Psoas muscle (tissue), 8 donors: ENCODE results near the gene DDR1. TPM values are rescaled to one million over a fixed set of nuclear protein-coding genes. Genes with fewer than 3 reads are reported as not detected.
A peak's percentile ranks its signal among the peaks of the same experiment; 100 is the strongest.

Experiments used
- ATAC-seq, 4 donors: fragments of 200-7000 bp; cut with Tn5 transposase; one replicate each; pipeline ENCODE4 v1.9.1; 2020; ENCODE audit warnings: moderate library complexity in 3 of 4, mild to moderate bottlenecking in 2 of 4
- DNase-seq, 2 donors: peaks; one replicate each; pipeline ENCODE4 v3.0.0-alpha.2; 2020
- H3K27ac ChIP-seq: fragments of 200-600 bp; one replicate; pipeline ENCODE4 v1.8.0; 2022
- H3K27me3 ChIP-seq, 3 donors: fragments of 200-600 bp in 1 of 3; one replicate each; pipeline versions ENCODE4 v1.6.1 to v1.8.0; 2013 to 2022; ENCODE audit warnings: low read length in 2 of 3, mild to moderate bottlenecking in 2 of 3, moderate library complexity in 1 of 3; ENCODE audit not compliant: insufficient read depth in 3 of 3
- H3K36me3 ChIP-seq, 2 donors: fragments of 200-600 bp in 1 of 2; one replicate each; pipeline versions ENCODE4 v1.6.1 to v1.8.0; 2013 to 2022; ENCODE audit warnings: low read depth in 1 of 2, mild to moderate bottlenecking in 1 of 2, moderate library complexity in 1 of 2; ENCODE audit not compliant: insufficient read depth in 1 of 2
- H3K4me1 ChIP-seq: fragments of 200-600 bp; one replicate; pipeline ENCODE4 v1.8.0; 2022
- H3K4me3 ChIP-seq: fragments of 200-600 bp; one replicate; pipeline ENCODE4 v1.8.0; 2022; ENCODE audit warnings: mild to moderate bottlenecking
- H3K9me3 ChIP-seq: fragments of 200-600 bp; one replicate; pipeline ENCODE4 v1.8.0; 2022
- WGBS, 3 donors: extraction: QIAGEN DNeasy Blood & Tissue Kit; methylation state at CpG; one replicate each; pipeline versions ENCODE4 v1.1.6 to v1.1.7; 2013; 5-methylcytosine and 5-hydroxymethylcytosine counted together
- intact Hi-C, 2 donors: fragments of 100-400 bp; cut with DNase I; formaldehyde crosslinking; loops; one replicate each; pipeline versions ENCODE4 v1.11.0 to v1.14.2; 2022
- polyA plus RNA-seq, 3 donors: library from polyadenylated mRNA; stranded (reverse); fragments of 200-250 nt; gene quantifications; one replicate each; pipeline ENCODE4 v1.2.3, GENCODE V29; 2013
- total RNA-seq, 4 donors: library from RNA; stranded (reverse); fragmentation: NEBNext Ultra II Directional in 2 of 4; extraction: Animal tissue kit (Norgen Biotek cat#: 25700) in 2 of 4; gene quantifications; one replicate each; pipeline versions ENCODE4 v1.2.1 to v1.2.4, GENCODE V29; 2021 to 2023
- TF ChIP-seq, protein P1 (sequence below): fragments of 200-600 bp; IDR thresholded peaks from one replicate; pipeline ENCODE4 v1.8.0; 2022; ENCODE audit warnings: antibody characterized with exemption
- donor health status: healthy with polysubstance abuse.
- donor health status: DM: no; HTN: no; CAD: no; lungs with moderate emphysema.
- donor health status: Bipolar disorder and iron deficiency.
- donor health status: healthy.
- donor health status: DM: yes; HTN: yes; CAD: no.
- donor health status: DM: no; HTN: no; CAD: no.
- donor health status: DM: no; HTN: no; CAD: no.
- donor health status: DM: yes; HTN: yes; CAD: no.

The DDR1 gene
- total and polyA plus RNA-seq, 7 donors = 2.2 to 129 (median 26.3) TPM

GRCh38 chr6:30877419-30878262, 6.7 kb upstream of the DDR1 start:
- Histone ChIP-seq H3K36me3 (no peaks in the 10 kb centered on the region), H3K4me3 (peak overlapping the region; percentile 53), H3K9me3 (no peaks in the 10 kb centered on the region), H3K4me1 (peaks cover 35% of the 10 kb centered on the region), H3K27ac (peak overlapping the region; percentile 89), H3K27me3 (no peaks in the 10 kb centered on the region)
- TF ChIP-seq, protein P1, sequence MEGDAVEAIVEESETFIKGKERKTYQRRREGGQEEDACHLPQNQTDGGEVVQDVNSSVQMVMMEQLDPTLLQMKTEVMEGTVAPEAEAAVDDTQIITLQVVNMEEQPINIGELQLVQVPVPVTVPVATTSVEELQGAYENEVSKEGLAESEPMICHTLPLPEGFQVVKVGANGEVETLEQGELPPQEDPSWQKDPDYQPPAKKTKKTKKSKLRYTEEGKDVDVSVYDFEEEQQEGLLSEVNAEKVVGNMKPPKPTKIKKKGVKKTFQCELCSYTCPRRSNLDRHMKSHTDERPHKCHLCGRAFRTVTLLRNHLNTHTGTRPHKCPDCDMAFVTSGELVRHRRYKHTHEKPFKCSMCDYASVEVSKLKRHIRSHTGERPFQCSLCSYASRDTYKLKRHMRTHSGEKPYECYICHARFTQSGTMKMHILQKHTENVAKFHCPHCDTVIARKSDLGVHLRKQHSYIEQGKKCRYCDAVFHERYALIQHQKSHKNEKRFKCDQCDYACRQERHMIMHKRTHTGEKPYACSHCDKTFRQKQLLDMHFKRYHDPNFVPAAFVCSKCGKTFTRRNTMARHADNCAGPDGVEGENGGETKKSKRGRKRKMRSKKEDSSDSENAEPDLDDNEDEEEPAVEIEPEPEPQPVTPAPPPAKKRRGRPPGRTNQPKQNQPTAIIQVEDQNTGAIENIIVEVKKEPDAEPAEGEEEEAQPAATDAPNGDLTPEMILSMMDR = peak; percentile 81
- ATAC-seq (peak; percentile 85 to 91 (median 87)), DNase-seq (peak; percentile 89 to 93)
- intact Hi-C loops = loop anchor here (2.0 to 5.0 kb wide), 2 partner anchors 49 to 135 kb away; partner anchors contain the start of genes FLOT1 (in 1 of the 2) and IER3 (in 1 of the 2)
- WGBS, 3 donors = 16% methylated on average over 15 of the region's 15 CpGs

- Histone ChIP-seq H3K4me3 (no peak overlapping the region), H3K9me3 (no peaks in the 10 kb centered on the region), H3K27ac (peak overlapping the region; percentile 39), H3K4me1 (peaks cover 46% of the 10 kb centered on the region), H3K27me3 (no peaks in the 10 kb centered on the region), H3K36me3 (no peaks in the 10 kb centered on the region)
- DNase-seq (no peak), ATAC-seq (no peak)
- intact Hi-C loops = loop anchor here (2.0 to 5.0 kb wide), 3 partner anchors 51 to 203 kb away; partner anchors contain the start of genes FLOT1 (in 1 of the 2) and IER3 (in 1 of the 2)
- TF ChIP-seq, protein P1 = no peak
- 78 to 93% (median 81%) methylated on average over 8 of the region's 8 CpGs for WGBS, 3 donors
Measured at GRCh38 chr6:30879684-30880427, 4.5 kb upstream of the DDR1 start.

DNA sequence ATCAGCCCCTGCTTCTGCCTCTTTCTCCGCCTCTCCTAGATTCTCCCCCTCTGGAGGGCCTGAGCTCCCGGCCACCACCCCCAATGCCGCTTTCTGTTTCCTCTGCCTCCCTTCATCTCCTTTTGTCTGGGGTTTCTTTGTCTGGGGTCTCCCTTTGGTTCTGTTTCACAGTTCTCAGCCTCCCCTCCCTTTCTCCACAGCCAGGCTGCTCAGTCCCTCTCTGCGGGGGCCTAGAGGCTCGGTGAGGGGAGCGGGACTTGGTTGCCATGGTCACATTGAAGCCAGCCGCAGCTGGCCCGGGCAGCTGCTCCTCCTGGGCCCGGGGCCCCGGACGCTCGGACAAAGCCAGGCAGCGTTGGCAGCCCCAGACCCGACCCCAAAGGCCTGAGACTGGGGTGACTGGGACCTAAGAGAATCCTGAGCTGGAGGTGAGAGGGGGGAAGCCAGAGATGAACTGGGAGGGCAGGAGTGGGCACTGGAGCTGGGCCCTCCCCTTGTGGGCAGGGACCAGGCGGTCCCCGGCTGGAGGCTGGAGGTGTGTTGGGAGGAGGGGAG, 3.5 kb upstream of the DDR1 start:
- no peaks in the 10 kb centered on the region for H3K27me3 ChIP-seq
- no peaks in the 10 kb centered on the region for H3K36me3 ChIP-seq
- peaks cover 45% of the 10 kb centered on the region for H3K4me1 ChIP-seq
- 72 to 75% (median 74%) methylated on average over 14 to 16 of the region's 16 CpGs for WGBS, 3 donors
- TF ChIP-seq, protein P1 = no peak
- peak overlapping the region; percentile 33 for H3K27ac ChIP-seq
- no peak overlapping the region for H3K4me3 ChIP-seq
- ATAC-seq = no peak
- intact Hi-C loops = loop anchor here in 1 of 2 donors (5.0 kb wide), 1 partner anchor 203 kb away; no protein-coding TSS in a partner anchor
- H3K9me3 ChIP-seq = no peaks in the 10 kb centered on the region
- no peak for DNase-seq

DNA sequence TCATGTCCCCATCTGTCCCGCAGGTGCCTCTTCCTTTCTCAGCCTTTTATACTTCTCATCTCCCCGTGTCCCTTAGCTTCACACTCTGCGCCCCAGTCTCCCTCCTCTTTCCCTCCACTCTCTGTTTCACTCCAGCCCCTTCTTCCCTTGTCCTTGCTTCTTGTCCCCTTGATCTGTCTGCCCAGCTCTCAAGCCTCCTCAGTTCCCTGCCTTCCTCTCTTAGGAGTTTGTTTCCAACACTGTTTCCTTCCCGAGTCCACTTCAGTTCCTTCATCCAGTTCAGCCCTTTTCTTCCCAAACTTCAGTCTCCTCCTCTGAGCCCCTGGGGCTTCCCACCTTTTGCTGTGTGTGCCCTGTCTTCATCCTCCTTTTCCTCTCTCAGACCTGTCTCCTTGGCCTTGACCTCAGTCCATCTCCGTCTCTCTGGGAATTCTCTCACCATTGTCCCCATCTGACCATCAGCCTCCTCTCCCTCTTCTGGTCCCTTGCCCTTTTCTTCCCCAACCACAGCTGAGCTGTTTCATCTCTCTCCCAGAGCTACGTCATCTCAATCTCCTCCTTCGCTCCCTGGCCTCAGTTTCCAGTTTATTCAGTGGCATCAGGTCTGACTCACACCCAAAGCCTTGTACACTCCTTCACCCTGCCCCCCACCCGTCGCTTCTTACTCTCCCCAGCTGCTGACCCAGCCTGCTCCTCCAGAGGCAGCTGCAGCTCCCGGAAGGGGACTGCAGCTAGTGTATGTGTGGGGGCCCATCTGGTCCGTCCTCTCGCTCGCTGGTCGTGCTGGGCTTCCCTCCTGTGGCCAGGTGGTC, 2.7 kb upstream of the DDR1 start:
- Histone ChIP-seq H3K27ac (peak overlapping the region; percentile 33), H3K4me3 (no peak overlapping the region), H3K27me3 (no peaks in the 10 kb centered on the region), H3K36me3 (no peaks in the 10 kb centered on the region), H3K9me3 (no peaks in the 10 kb centered on the region), H3K4me1 (peaks cover 43% of the 10 kb centered on the region)
- intact Hi-C loops = loop anchor here in 1 of 2 donors (5.0 kb wide), 1 partner anchor 204 kb away; no protein-coding TSS in a partner anchor
- TF ChIP-seq, protein P1 = no peak
- ATAC-seq (no peak), DNase-seq (no peak)
- 72 to 75% (median 72%) methylated on average over 14 of the region's 14 CpGs for WGBS, 3 donors
